Left ventricle myocardium inferior (tissue), 1 donor: ENCODE results near the gene SLC1A2. TPM values are rescaled to one million over a fixed set of nuclear protein-coding genes. Genes with fewer than 3 reads are reported as not detected.
A peak's percentile ranks its signal among the peaks of the same experiment; 100 is the strongest.

Experiments used
- DNase-seq: peaks from one replicate; pipeline ENCODE4 v3.0.0-alpha.2; 2020
- H3K27ac ChIP-seq: fragments of 200-600 bp; replicated peaks from 2 replicates; pipeline ENCODE4 v1.8.0; 2021
- H3K27me3 ChIP-seq: fragments of 200-600 bp; 2 replicates; pipeline ENCODE4 v1.8.0; 2021; ENCODE audit warnings: low read depth
- H3K36me3 ChIP-seq: fragments of 200-600 bp; 2 replicates; pipeline ENCODE4 v1.8.0; 2021
- H3K4me1 ChIP-seq: fragments of 200-600 bp; 2 replicates; pipeline ENCODE4 v1.8.0; 2021
- H3K4me3 ChIP-seq: fragments of 200-600 bp; 2 replicates; pipeline ENCODE4 v1.8.0; 2021; ENCODE audit warnings: mild to moderate bottlenecking, moderate library complexity
- H3K9me3 ChIP-seq: fragments of 200-600 bp; replicated peaks from 2 replicates; pipeline ENCODE4 v1.8.0; 2021
- intact Hi-C: fragments of 100-400 bp; cut with micrococcal nuclease; formaldehyde crosslinking; loops from one replicate; pipeline ENCODE4 v1.11.0; 2022
- total RNA-seq: library from RNA; stranded (reverse); fragmentation: NEBNext Ultra II Directional; extraction: Animal tissue kit (Norgen Biotek cat#: 25700); gene quantifications from one replicate; pipeline ENCODE4 v1.2.1, GENCODE V29; 2021
- TF ChIP-seq, protein P1 (sequence below): fragments of 200-600 bp; IDR thresholded peaks from 2 replicates; pipeline ENCODE4 v1.8.0; 2021; ENCODE audit warnings: antibody characterized with exemption, mild to moderate bottlenecking, borderline replicate concordance
- donor health status: DM: no; HTN: yes; CAD: no; lungs with severe emphysema.

The SLC1A2 gene
- total RNA-seq, 1 donor from 2014 or later: 8.4 TPM

DNA sequence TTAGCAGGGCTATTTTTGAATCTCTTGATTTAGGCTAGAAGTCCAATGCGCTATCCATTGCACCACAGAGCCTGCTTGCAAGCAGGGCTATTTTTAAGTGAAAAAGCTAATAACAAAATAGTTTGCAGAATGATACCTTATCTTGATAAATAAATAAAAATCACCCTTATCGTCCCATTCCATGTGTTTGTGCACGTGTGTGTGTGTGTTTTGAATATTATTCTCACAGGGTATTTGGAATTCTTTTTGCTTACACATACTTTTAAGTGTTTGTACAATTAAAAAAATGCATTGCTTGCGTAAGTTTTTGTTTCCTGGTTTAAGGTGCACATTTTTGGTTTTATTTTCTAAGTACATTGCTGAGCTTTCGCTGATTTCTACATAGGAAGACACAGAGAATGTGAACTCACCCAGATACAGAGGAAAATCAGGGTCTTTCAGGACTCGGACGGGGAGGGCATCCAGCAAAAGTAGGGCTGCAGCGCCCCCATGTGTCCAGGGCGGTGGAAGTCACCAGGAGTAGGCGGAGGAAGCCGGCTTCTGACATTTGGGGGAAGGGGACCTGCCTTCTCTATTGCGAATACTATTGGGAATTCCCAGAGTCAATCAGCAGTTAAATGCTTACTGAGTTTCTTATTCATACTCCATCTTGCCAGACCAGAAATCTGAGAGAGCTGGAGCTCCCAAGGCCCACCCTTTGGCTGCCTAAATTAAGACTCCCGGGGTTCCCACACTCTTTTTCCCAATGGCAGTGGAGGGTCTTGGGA, 27.3 kb downstream of the SLC1A2 start:
- H3K27ac ChIP-seq: no peak overlapping the region
- peaks cover 7% of the 10 kb centered on the region for H3K27me3 ChIP-seq
- H3K4me3 ChIP-seq: no peak overlapping the region
- H3K4me1 ChIP-seq: peaks cover 9% of the 10 kb centered on the region
- intact Hi-C loops: loop anchor here (10.0 kb wide), 2 partner anchors 807 to 877 kb away; partner anchors contain the start of gene ELF5
- H3K36me3 ChIP-seq: no peaks in the 10 kb centered on the region
- DNase-seq: peak; percentile 75
- TF ChIP-seq, protein P1, sequence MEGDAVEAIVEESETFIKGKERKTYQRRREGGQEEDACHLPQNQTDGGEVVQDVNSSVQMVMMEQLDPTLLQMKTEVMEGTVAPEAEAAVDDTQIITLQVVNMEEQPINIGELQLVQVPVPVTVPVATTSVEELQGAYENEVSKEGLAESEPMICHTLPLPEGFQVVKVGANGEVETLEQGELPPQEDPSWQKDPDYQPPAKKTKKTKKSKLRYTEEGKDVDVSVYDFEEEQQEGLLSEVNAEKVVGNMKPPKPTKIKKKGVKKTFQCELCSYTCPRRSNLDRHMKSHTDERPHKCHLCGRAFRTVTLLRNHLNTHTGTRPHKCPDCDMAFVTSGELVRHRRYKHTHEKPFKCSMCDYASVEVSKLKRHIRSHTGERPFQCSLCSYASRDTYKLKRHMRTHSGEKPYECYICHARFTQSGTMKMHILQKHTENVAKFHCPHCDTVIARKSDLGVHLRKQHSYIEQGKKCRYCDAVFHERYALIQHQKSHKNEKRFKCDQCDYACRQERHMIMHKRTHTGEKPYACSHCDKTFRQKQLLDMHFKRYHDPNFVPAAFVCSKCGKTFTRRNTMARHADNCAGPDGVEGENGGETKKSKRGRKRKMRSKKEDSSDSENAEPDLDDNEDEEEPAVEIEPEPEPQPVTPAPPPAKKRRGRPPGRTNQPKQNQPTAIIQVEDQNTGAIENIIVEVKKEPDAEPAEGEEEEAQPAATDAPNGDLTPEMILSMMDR: peak; percentile 91
- no peaks in the 10 kb centered on the region for H3K9me3 ChIP-seq

DNA sequence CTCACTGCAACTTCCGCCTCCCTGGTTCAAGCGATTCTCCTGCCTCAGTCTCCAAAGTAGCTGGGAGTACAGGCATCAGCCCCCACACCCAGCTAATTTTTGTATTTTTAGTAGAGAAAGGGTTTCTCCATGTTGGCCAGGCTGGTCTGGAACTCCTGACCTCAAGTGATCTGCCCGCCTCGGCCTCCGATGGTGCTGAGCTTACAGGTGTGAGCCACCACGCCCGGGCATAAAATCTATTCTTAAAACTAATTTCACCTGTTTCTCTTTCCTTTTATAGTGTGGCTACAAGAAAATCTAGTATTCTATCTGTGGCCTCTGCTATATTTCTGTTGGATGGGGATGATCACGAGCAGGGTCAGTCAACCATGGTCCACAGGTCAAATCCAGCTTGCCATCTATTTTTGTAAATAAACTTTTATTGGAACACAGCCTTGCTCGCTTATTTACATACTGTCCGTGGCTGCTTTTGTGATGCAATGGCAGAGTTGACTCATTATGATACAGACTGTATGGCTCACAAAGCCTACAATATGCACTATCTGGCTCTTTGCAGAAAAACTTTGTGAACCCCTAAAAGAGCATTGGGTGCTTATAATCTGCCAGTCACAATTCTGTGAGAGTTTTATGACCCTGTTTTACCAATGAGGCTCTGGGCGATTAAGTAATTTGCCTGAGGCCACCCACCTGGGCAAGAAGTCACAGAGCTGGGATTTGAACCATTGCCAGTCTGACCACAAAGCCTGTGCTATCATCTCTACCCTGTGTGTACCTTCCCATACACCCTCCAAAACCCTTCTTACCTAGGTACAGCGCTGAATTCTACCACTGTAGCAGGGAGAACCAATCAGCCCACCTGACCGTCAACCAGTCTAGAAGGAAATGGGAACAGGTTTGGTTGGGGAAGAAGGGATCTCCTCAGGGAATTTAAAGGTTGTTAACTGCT, 28.3 kb downstream of the SLC1A2 start:
- peaks cover 7% of the 10 kb centered on the region for H3K27me3 ChIP-seq
- H3K36me3 ChIP-seq: no peaks in the 10 kb centered on the region
- H3K9me3 ChIP-seq: no peaks in the 10 kb centered on the region
- H3K4me1 ChIP-seq: peaks cover 9% of the 10 kb centered on the region
- TF ChIP-seq, protein P1: no peak
- no peak for DNase-seq
- H3K27ac ChIP-seq: no peak overlapping the region
- no peak overlapping the region for H3K4me3 ChIP-seq
- intact Hi-C loops: loop anchor here (10.0 kb wide), 2 partner anchors 806 to 876 kb away; partner anchors contain the start of gene ELF5

DNA sequence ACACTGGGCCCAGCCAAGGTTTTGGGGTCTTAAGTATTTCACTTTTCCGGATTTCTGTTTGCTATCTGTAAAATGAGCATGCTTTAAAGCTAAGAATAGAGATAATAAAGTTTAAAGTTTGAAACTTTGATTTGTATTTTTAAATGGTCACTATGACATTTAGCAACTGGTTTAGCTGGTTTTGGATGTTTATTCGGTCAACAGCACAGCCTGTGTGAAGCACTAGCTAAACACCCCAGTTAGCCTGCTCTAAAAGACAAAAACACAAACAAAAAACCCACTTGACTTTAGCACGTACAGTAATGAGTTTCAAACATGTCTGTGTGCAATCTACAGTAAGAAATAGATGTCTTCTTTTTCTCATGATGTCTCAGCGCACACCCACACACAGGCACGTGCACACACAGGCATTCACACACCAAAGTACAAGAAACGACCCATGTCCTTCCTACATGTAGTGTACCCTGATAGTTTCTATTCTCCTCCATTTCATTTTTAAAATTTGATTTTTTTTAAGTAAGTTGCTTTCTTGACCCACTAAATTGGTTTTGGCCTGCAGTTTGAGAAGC, 29.4 kb downstream of the SLC1A2 start:
- Histone ChIP-seq H3K27ac (no peak overlapping the region), H3K36me3 (no peaks in the 10 kb centered on the region), H3K4me1 (peaks cover 9% of the 10 kb centered on the region), H3K27me3 (peaks cover 7% of the 10 kb centered on the region), H3K9me3 (no peaks in the 10 kb centered on the region), H3K4me3 (no peak overlapping the region)
- TF ChIP-seq, protein P1: no peak
- DNase-seq: no peak
- intact Hi-C loops: loop anchor here (5.0 to 10.0 kb wide), 5 partner anchors 125 to 875 kb away; partner anchors contain the start of gene ELF5

DNA sequence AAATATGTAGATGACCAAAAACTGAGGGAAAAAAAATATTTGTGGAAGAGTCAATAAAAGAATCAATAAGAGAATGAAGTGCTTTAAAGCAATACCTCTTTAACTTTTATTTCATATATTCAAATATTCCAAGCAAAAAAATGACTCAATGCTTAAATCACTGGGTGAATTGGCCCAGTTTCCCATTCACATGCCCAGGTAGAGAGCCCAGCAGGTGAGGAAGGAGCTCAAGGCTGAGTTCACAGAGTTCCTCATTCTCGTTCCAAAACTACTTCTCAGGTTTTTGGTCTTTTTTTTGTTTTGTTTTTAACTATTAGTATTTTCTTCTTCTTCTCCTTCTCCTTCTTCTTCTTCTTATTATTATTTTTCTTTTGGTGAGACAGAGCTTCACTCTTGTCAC, 30.2 kb downstream of the SLC1A2 start:
- intact Hi-C loops: loop anchor here (5.0 to 10.0 kb wide), 3 partner anchors 124 to 462 kb away; no protein-coding TSS in a partner anchor
- TF ChIP-seq, protein P1: no peak
- no peak for DNase-seq
- no peaks in the 10 kb centered on the region for H3K36me3 ChIP-seq
- H3K4me3 ChIP-seq: no peak overlapping the region
- no peak overlapping the region for H3K27ac ChIP-seq
- H3K9me3 ChIP-seq: no peaks in the 10 kb centered on the region
- H3K4me1 ChIP-seq: peaks cover 9% of the 10 kb centered on the region
- peaks cover 7% of the 10 kb centered on the region for H3K27me3 ChIP-seq

DNA sequence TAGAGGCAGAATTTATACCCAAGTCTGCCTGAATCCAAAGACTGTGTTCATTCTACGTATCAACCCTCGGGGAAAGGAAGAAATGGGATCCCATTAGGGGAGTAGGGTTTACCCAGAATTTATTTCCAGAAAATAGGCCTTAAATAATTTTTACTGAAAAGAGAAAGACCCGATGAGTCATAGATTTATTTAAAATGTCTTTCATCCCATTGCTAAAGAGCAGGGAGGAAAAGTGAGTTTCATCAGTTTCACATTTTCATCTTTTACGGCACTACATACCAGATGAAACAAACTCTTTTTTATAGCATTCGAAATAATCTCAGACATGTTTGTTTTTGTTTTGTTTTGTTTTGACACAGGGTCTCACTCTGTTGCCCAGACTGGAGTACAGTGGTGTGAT, 31.3 kb downstream of the SLC1A2 start:
- Histone ChIP-seq H3K27ac (no peak overlapping the region), H3K27me3 (peaks cover 7% of the 10 kb centered on the region), H3K4me1 (peaks cover 9% of the 10 kb centered on the region), H3K4me3 (no peak overlapping the region), H3K36me3 (no peaks in the 10 kb centered on the region), H3K9me3 (no peaks in the 10 kb centered on the region)
- TF ChIP-seq, protein P1: no peak
- intact Hi-C loops: loop anchor here (5.0 to 10.0 kb wide), 3 partner anchors 123 to 461 kb away; no protein-coding TSS in a partner anchor
- DNase-seq: no peak
